ENCODE data around the gene CAPN10. TPM values are rescaled to one million over a fixed set of nuclear protein-coding genes. Genes with fewer than 3 reads are reported as not detected.
A peak's percentile ranks its signal among the peaks of the same experiment; 100 is the strongest.

The CAPN10 gene
- total and polyA plus RNA-seq, 12 donors = 4.7 to 158 (median 25.1) TPM

- H3K36me3 ChIP-seq (replicated peaks in 1 of 2) = peaks cover 0 to 32% of the 10 kb centered on the region in 2 donors
- H3K9me3 ChIP-seq (replicated peaks in 1 of 3) = no peaks in the 10 kb centered on the region
- no peak overlapping the region for H3K4me3 ChIP-seq
- peak overlapping the region; percentile 30 to 96 (median 89) for H3K27ac ChIP-seq
- peak in 5 of 6 experiments; percentile 36 to 42 (median 36) for TF ChIP-seq CTCF (IDR thresholded peaks at IDR 0.05)
- TF ChIP-seq POLR2A (IDR thresholded peaks at IDR 0.05) = peak in 1 of 2 donors; percentile 69
- 36 to 48% (median 39%) methylated on average over 26 to 27 of the region's 27 CpGs for WGBS, 4 donors
- peak; percentile 64 to 93 (median 92) for DNase-seq
- H3K4me1 ChIP-seq (replicated peaks in 1 of 2) = peaks cover 36 to 39% of the 10 kb centered on the region in 2 donors
- intact Hi-C loops (cut with DNase I) = no loop called here
- no peaks in the 10 kb centered on the region for H3K27me3 ChIP-seq
These were observed 6.5 kb upstream of the CAPN10 start for GRCh38 chr2:240579771-240580614.

- Histone ChIP-seq H3K27ac (no peak overlapping the region), H3K27me3 (no peaks in the 10 kb centered on the region), H3K4me1 (replicated peaks in 1 of 2) (peaks cover 43 to 48% of the 10 kb centered on the region in 2 donors), H3K4me3 (no peak overlapping the region), H3K9me3 (replicated peaks in 1 of 3) (no peaks in the 10 kb centered on the region), H3K36me3 (replicated peaks in 1 of 2) (peaks cover 0 to 17% of the 10 kb centered on the region in 2 donors)
- DNase-seq = no peak
- intact Hi-C loops (cut with DNase I) = no loop called here
- WGBS, 4 donors = 93 to 100% (median 97%) methylated on average over 4 to 5 of the region's 5 CpGs
- no peak for TF ChIP-seq CTCF (IDR thresholded peaks at IDR 0.05)
- TF ChIP-seq POLR2A (IDR thresholded peaks at IDR 0.05) = no peak
These were observed 4.7 kb upstream of the CAPN10 start for GRCh38 chr2:240581811-240582210.

GRCh38 chr2:240582781-240583180 is 3.8 kb upstream of the CAPN10 start:
- peaks cover 49 to 52% of the 10 kb centered on the region in 2 donors for H3K4me1 ChIP-seq (replicated peaks in 1 of 2)
- H3K27me3 ChIP-seq = no peaks in the 10 kb centered on the region
- DNase-seq = no peak
- no peak for TF ChIP-seq CTCF (IDR thresholded peaks at IDR 0.05)
- TF ChIP-seq POLR2A (IDR thresholded peaks at IDR 0.05) = no peak
- H3K4me3 ChIP-seq = no peak overlapping the region
- intact Hi-C loops (cut with DNase I) = no loop called here
- no peaks in the 10 kb centered on the region for H3K9me3 ChIP-seq (replicated peaks in 1 of 3)
- H3K27ac ChIP-seq = no peak overlapping the region
- H3K36me3 ChIP-seq (replicated peaks in 1 of 2) = peaks cover 0 to 7% of the 10 kb centered on the region in 2 donors
- 78 to 95% (median 85%) methylated on average over 3 of the region's 3 CpGs for WGBS, 4 donors

GRCh38 chr2:240583774-240584173 is 2.8 kb upstream of the CAPN10 start:
- Histone ChIP-seq H3K4me3 (no peak overlapping the region), H3K4me1 (replicated peaks in 1 of 2) (peaks cover 45 to 51% of the 10 kb centered on the region in 2 donors), H3K36me3 (replicated peaks in 1 of 2) (no peaks in the 10 kb centered on the region), H3K27ac (no peak overlapping the region), H3K27me3 (no peaks in the 10 kb centered on the region), H3K9me3 (replicated peaks in 1 of 3) (no peaks in the 10 kb centered on the region)
- no peak for DNase-seq
- WGBS, 4 donors = 85 to 100% (median 94%) methylated on average over 3 to 4 of the region's 4 CpGs
- TF ChIP-seq CTCF (IDR thresholded peaks at IDR 0.05) (no peak), POLR2A (IDR thresholded peaks at IDR 0.05) (no peak)
- intact Hi-C loops (cut with DNase I) = no loop called here
